ENCODE results near the gene ZGLP1. TPM values are rescaled to one million over a fixed set of nuclear protein-coding genes. Genes with fewer than 3 reads are reported as not detected.

Gene ZGLP1
- total RNA-seq: 0.34 and 0.85 TPM in 2 replicates

DNA sequence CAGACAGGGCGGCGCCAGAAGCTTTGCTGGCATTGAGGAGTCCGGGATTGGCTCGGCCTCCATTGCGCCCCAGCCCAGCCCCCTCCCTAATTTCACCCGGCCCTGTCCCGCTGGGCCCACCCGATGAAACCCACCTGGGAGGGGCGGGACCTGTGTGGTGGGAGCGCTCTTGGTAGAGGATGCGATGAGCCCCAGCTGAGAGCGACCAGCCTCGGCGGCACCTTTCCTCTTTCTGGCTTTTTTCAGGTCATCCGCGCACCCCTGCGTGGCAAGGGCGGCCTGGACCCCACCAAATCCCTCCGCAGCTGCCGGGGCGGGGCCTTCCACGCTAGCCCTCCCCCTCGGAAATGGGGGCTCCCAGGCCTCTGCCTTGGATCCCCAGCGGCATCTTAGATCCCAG is at the start of gene ZGLP1:
ZGLP1 (minus strand) TSS at position 393 of the 400 bp plus-strand sequence.

DNA sequence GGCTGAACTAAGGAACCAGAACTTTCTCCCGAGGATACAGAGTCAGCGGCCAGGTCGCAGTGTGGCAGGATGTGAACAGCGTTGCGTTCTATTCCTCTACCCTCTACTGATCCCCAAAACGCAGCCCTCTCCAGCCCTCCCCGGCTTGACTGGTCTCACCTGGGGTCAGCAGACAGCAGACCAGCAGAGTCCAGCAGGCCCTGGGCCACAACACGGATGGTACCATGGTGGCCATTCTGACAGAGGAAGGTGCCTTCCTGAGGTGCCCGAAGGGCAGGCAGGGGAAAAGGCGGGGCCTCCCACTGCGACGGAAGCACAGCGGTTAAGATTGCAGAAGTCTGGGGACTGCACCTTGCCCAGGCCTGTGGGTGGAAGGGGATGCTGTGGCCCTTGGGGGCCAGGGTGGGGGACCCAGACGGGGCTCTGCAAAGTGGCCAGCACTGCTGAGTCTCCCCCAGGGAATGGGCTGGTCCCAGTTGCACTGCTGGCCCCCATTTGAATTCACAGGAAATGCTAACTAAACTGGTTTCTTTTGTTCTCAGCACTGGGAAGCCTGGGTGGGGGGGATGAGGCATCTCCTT is 29.9 kb upstream of the ZGLP1 start, which contains the start of gene ICAM3:
ICAM3 (minus strand) TSS at position 245 of the 581 bp plus-strand sequence; CDS start at position 235, 10 bp downstream.

DNA sequence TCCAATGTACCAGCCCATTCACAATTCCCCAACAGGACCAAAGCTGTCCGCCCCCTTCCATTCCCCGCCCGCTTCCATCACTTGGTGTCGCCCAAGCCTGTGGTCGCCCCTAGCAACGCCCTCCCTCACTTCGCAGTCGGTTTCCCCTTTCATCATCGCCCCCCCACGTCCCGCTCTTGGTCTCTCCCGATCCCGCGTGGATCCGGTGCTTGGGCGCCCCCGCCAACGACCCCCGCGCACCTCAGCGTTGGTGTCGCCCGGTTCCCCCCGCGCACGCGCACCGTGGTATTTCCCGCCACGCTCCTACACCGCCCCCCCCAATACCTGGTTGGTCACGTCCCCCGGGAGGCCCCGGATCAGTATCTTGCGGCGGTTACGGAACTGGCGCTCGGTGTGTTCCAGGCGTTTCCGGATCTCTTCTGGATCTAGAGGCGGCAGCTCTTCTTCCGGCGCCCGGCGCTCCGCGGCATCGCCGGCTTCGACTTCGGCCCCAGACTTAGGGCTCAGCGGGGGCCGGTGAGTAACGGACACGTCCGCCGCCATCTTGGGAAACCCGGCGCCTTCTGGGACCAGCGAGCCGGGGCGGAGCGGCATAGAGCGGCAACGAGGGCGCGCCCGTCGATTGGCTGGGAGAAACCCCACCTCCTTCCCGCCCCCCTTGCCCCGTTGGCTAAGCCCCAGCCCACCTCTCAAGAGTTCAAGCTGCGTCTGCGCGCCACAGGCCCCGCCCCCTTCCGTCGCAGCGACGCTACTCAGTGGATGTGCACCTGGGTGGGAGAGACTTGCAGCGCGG is 23.5 kb upstream of the ZGLP1 start, which contains the start of gene RAVER1:
RAVER1 (minus strand) TSS at position 565 of the 793 bp plus-strand sequence; CDS start at position 543, 22 bp downstream.

DNA sequence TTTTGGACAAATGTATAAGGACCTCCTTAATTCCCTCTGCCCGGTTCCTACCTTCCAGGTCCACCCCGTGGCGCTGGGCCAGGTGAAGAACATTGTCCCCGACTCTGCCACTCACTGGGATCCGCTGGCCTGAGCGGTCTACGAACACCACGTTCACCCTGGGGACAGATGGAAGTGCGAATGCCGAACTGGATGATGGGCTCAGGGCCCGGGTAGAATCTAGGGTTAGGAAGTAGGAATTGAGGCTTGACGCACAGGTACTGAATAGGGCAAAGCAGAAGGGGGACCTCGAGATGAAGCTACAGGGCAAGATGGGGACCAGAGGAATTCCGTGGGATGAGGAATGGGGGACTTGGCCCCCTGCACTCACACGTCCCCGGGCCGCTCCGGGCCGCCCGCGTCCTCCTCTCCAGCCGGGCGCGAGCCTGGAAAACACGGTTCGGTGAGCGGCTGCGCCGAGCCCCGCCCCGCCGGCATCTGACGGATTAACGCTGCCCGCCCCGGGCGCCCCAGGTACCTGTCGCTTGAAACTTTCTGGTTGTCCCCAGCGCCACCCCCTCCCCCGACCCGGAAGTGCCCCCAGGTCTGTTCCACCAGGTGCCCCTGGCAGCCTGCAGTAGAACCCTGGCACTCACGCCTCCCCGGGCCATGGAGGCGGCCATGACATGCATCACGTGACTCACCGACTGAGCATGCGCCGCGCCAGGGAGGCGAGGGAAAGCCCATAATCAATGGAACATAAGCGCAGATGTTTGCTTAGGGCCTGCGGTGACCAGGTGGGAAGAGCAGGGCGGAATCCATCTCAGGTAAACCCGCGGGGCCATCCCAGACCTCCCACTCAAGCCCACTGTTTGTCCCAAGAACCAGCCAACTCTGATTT is 6.0 kb upstream of the ZGLP1 start, which contains the start of gene FDX2:
FDX2 (minus strand) TSS at position 681 of the 880 bp plus-strand sequence; CDS start at position 662, 19 bp downstream.

DNA sequence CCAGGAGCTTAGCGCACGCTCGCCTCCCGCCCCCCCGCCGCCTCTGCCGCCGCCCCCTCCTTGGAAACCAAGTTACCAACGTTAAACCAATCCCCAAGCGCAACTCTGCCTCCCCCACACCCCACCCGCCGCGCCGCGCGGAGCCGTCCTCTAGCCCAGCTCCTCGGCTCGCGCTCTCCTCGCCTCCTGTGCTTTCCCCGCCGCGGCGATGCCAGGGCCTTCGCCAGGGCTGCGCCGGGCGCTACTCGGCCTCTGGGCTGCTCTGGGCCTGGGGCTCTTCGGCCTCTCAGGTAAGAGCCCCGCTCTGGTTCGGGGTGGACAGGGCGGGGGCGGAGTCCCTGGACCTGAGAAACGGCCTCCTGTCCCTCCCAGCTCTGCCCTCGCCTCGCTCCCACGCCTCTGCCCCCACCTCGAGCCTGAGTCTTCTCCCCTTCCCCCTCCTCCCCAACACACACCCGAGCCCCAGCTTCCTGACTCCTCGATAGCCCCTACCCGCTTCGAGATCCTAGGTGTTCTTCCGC is 19.7 kb downstream of the ZGLP1 start, which contains the start of gene ICAM5:
ICAM5 (plus strand) TSS at position 117 of the 521 bp plus-strand sequence; CDS start at position 209, 92 bp downstream.

DNA sequence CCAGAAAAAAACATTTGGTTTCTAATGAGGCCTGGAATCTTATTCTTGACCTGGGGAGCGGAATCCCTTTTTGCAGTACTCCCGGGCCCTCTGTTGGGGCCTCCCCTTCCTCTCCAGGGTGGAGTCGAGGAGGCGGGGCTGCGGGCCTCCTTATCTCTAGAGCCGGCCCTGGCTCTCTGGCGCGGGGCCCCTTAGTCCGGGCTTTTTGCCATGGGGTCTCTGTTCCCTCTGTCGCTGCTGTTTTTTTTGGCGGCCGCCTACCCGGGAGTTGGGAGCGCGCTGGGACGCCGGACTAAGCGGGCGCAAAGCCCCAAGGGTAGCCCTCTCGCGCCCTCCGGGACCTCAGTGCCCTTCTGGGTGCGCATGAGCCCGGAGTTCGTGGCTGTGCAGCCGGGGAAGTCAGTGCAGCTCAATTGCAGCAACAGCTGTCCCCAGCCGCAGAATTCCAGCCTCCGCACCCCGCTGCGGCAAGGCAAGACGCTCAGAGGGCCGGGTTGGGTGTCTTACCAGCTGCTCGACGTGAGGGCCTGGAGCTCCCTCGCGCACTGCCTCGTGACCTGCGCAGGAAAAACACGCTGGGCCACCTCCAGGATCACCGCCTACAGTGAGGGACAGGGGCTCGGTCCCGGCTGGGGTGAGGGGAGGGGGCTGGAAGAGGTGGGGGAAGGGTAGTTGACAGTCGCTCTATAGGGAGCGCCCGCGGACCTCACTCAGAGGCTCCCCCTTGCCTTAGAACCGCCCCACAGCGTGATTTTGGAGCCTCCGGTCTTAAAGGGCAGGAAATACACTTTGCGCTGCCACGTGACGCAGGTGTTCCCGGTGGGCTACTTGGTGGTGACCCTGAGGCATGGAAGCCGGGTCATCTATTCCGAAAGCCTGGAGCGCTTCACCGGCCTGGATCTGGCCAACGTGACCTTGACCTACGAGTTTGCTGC is 22.5 kb downstream of the ZGLP1 start, which contains the start of gene ICAM4:
ICAM4 (plus strand) TSS at position 153 of the 935 bp plus-strand sequence; CDS start at position 211, 58 bp downstream.

DNA sequence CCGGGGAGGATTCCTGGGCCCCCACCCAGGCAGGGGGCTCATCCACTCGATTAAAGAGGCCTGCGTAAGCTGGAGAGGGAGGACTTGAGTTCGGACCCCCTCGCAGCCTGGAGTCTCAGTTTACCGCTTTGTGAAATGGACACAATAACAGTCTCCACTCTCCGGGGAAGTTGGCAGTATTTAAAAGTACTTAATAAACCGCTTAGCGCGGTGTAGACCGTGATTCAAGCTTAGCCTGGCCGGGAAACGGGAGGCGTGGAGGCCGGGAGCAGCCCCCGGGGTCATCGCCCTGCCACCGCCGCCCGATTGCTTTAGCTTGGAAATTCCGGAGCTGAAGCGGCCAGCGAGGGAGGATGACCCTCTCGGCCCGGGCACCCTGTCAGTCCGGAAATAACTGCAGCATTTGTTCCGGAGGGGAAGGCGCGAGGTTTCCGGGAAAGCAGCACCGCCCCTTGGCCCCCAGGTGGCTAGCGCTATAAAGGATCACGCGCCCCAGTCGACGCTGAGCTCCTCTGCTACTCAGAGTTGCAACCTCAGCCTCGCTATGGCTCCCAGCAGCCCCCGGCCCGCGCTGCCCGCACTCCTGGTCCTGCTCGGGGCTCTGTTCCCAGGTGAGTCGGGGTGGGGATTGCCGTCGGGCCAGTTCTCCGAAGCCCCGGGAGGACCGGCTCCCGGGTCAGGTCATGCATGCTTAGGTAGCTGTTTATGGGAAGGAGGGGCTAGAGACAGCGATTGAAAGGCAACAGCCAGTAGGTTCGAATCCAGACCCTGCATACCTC is 38.8 kb downstream of the ZGLP1 start, which contains the start of gene ICAM1:
ICAM1 (plus strand) TSS at position 505 of the 779 bp plus-strand sequence; CDS start at position 545, 40 bp downstream.

Other genes starting within 250 kb of the ZGLP1 start
- 5.1 and 14.8 TPM in 2 replicates for gene SHFL, start 223.5 kb downstream of the ZGLP1 start, total RNA-seq
- gene ANGPTL6, start 207.1 kb downstream of the ZGLP1 start, total RNA-seq: 0.14 and 0.34 TPM in 2 replicates
- 63.2 and 67.8 TPM in 2 replicates for gene PPAN, start 203.5 kb downstream of the ZGLP1 start, total RNA-seq
- gene P2RY11, start 198.1 kb downstream of the ZGLP1 start, total RNA-seq: 1.0 and 16.2 TPM in 2 replicates
- 184 and 190 TPM in 2 replicates for gene EIF3G, start 189.9 kb downstream of the ZGLP1 start, total RNA-seq
- 10.9 and 27.7 TPM in 2 replicates for gene DNMT1, start 114.9 kb downstream of the ZGLP1 start, total RNA-seq
- gene S1PR2, start 78.5 kb downstream of the ZGLP1 start, total RNA-seq: 2.4 and 3.7 TPM in 2 replicates
- 25.6 and 33.3 TPM in 2 replicates for gene MRPL4, start 57.6 kb downstream of the ZGLP1 start, total RNA-seq
- 1.0 and 8.2 TPM in 2 replicates for gene ICAM1, start 38.7 kb downstream of the ZGLP1 start, total RNA-seq
- gene ICAM4, start 22.9 kb downstream of the ZGLP1 start, total RNA-seq: 1.0 and 5.8 TPM in 2 replicates
- gene ICAM5, start 19.9 kb downstream of the ZGLP1 start, total RNA-seq: 1.7 and 6.4 TPM in 2 replicates
- gene FDX2, start 6.2 kb upstream of the ZGLP1 start, total RNA-seq: 16.4 and 18.8 TPM in 2 replicates
- 3.8 and 20.2 TPM in 2 replicates for gene RAVER1, start 23.7 kb upstream of the ZGLP1 start, total RNA-seq
- gene ICAM3, start 29.8 kb upstream of the ZGLP1 start, total RNA-seq: 1.7 and 2.6 TPM in 2 replicates
- gene TYK2, start 70.8 kb upstream of the ZGLP1 start, total RNA-seq: 41.4 and 70.1 TPM in 2 replicates
- gene CDC37, start 93.7 kb upstream of the ZGLP1 start, total RNA-seq: 127 and 150 TPM in 2 replicates
- gene PDE4A, start 110.7 kb upstream of the ZGLP1 start, total RNA-seq: 0.34 and 1.9 TPM in 2 replicates
- gene KEAP1, start 193.5 kb upstream of the ZGLP1 start, total RNA-seq: 51.6 and 61.2 TPM in 2 replicates
- 4.4 and 19.5 TPM in 2 replicates for gene S1PR5, start 207.6 kb upstream of the ZGLP1 start, total RNA-seq
- gene ATG4D, start 234.1 kb upstream of the ZGLP1 start, total RNA-seq: 28.9 and 34.9 TPM in 2 replicates

Measured in nasal cavity respiratory epithelium epithelial cell of viscerocranial mucosa (primary cell).